IMR-90 (cell line): ENCODE measurements around the gene CHMP1A. TPM values are rescaled to one million over a fixed set of nuclear protein-coding genes. Genes with fewer than 3 reads are reported as not detected.
A peak's percentile ranks its signal among the peaks of the same experiment; 100 is the strongest.

ENCODE experiments used
- ATAC-seq: fragments of 200-7000 bp; cut with Tn5 transposase; 2 replicates; pipeline ENCODE4 v1.9.1; 2020; ENCODE audit warnings: low read depth, mild to moderate bottlenecking, moderate library complexity
- BruUV-seq: library from RNA; stranded (reverse); fragments of 400-500 nt; replicated peaks from 2 replicates; lab custom pipeline; 2021; lab: Mats Ljungman, UMichigan
- CTCF ChIA-PET: fragments of 300-600 bp; formaldehyde crosslinking; extraction: SDS; loops from one replicate; lab custom pipeline; 2021; ENCODE audit warnings: antibody characterized with exemption; lab: Yijun Ruan, JAX
- POLR2A ChIA-PET: fragments of 300-600 bp; sonication (Branson Sonifier 250); formaldehyde crosslinking; loops from one replicate; lab custom pipeline; 2022; ENCODE audit warnings: antibody characterized with exemption; ENCODE audit not compliant: unreplicated experiment; lab: Charles Lee
- DNase-seq: peaks from one replicate; pipeline ENCODE4 v3.0.0; 2013
- H2AFZ ChIP-seq: replicated peaks from 2 replicates; pipeline ENCODE3; 2013; ENCODE audit warnings: low read length, mild to moderate bottlenecking; ENCODE audit not compliant: poor library complexity
- H2AK5ac ChIP-seq: 2 replicates; pipeline ENCODE4 v1.6.1; 2013; ENCODE audit warnings: low read depth, low read length, inconsistent platforms
- H2AK9ac ChIP-seq: replicated peaks from 2 replicates; pipeline ENCODE3; 2013; ENCODE audit warnings: mild to moderate bottlenecking, low read depth, low read length, moderate library complexity; ENCODE audit not compliant: poor library complexity
- H2BK120ac ChIP-seq: 2 replicates; pipeline ENCODE4 v1.6.1; 2013; ENCODE audit warnings: low read depth, low read length, inconsistent platforms
- H2BK15ac ChIP-seq: 3 replicates; pipeline ENCODE4 v1.6.1; 2013; ENCODE audit warnings: low read depth, low read length, inconsistent platforms
- H2BK20ac ChIP-seq: 2 replicates; pipeline ENCODE4 v1.6.1; 2013; ENCODE audit warnings: low read depth, mild to moderate bottlenecking, inconsistent platforms, low read length, moderate library complexity
- H2BK5ac ChIP-seq: 2 replicates; pipeline ENCODE4 v1.6.1; 2013; ENCODE audit warnings: mild to moderate bottlenecking, low read depth, low read length, inconsistent platforms; ENCODE audit not compliant: poor library complexity, severe bottlenecking
- H3K14ac ChIP-seq: replicated peaks from 2 replicates; pipeline ENCODE4 v1.6.1; 2013; ENCODE audit warnings: low read depth, low read length, inconsistent platforms
- H3K18ac ChIP-seq: 2 replicates; pipeline ENCODE4 v1.6.1; 2013; ENCODE audit warnings: low read depth, low read length, control low read depth
- H3K23ac ChIP-seq: 2 replicates; pipeline ENCODE4 v1.6.1; 2013; ENCODE audit warnings: low read depth, low read length, inconsistent platforms
- H3K27ac ChIP-seq: 2 replicates; pipeline ENCODE4 v1.5.1; 2013; ENCODE audit warnings: mild to moderate bottlenecking, control low read depth, low read length; ENCODE audit not compliant: insufficient read depth
- H3K27me3 ChIP-seq: 2 replicates; pipeline ENCODE4 v1.6.1; 2013; ENCODE audit warnings: low read length; ENCODE audit not compliant: control insufficient read depth, insufficient read depth
- H3K36me3 ChIP-seq: 2 replicates; pipeline ENCODE4 v1.6.1; 2013; ENCODE audit warnings: low read length, mixed read lengths; ENCODE audit not compliant: control insufficient read depth, insufficient read depth
- H3K4ac ChIP-seq: 2 replicates; pipeline ENCODE4 v1.6.1; 2013; ENCODE audit warnings: low read depth, low read length, inconsistent platforms
- H3K4me1 ChIP-seq: 2 replicates; pipeline ENCODE4 v1.6.1; 2013; ENCODE audit warnings: low read length, mixed read lengths; ENCODE audit not compliant: control insufficient read depth, insufficient read depth
- H3K4me2 ChIP-seq: 2 replicates; pipeline ENCODE4 v1.6.1; 2013; ENCODE audit warnings: low read depth, mild to moderate bottlenecking, control low read depth, low read length, moderate library complexity
- H3K4me3 ChIP-seq: 2 replicates; pipeline ENCODE4 v1.5.1; 2013; ENCODE audit warnings: low read depth, mild to moderate bottlenecking, control low read depth, low read length, moderate library complexity; ENCODE audit not compliant: insufficient read depth
- H3K56ac ChIP-seq: 2 replicates; pipeline ENCODE4 v1.6.1; 2013; ENCODE audit warnings: low read length, inconsistent platforms; ENCODE audit not compliant: insufficient read depth; ENCODE audit errors: extremely low read depth
- H3K79me1 ChIP-seq, 2 experiments: 2 replicates each; pipeline ENCODE4 v1.6.1; 2013; ENCODE audit warnings: low read length in 2 of 2, inconsistent platforms in 1 of 2, low read depth in 1 of 2
- H3K9ac ChIP-seq: 2 replicates; pipeline ENCODE4 v1.6.1; 2013; ENCODE audit warnings: low read depth, low read length, control low read depth
- H3K9me1 ChIP-seq: 2 replicates; pipeline ENCODE4 v1.6.1; 2013; ENCODE audit warnings: low read length, inconsistent platforms; ENCODE audit not compliant: insufficient read depth
- H3K9me3 ChIP-seq: 2 replicates; pipeline ENCODE4 v1.6.1; 2013; ENCODE audit warnings: low read length; ENCODE audit not compliant: control insufficient read depth, insufficient read depth
- H4K20me1 ChIP-seq: 2 replicates; pipeline ENCODE4 v1.6.1; 2013; ENCODE audit warnings: low read length, inconsistent platforms; ENCODE audit not compliant: insufficient read depth
- H4K5ac ChIP-seq: 2 replicates; pipeline ENCODE4 v1.6.1; 2013; ENCODE audit warnings: mild to moderate bottlenecking, low read depth, low read length, control low read depth
- H4K8ac ChIP-seq, 2 experiments: 2 replicates each; pipeline ENCODE4 v1.6.1; 2013; ENCODE audit warnings: low read depth in 2 of 2, low read length in 2 of 2, control low read depth in 1 of 2, inconsistent platforms in 1 of 2
- H4K91ac ChIP-seq: 2 replicates; pipeline ENCODE4 v1.6.1; 2013; ENCODE audit warnings: low read depth, low read length, inconsistent platforms; ENCODE audit not compliant: insufficient read depth
- BHLHE40 ChIP-seq: fragments of 150-350 bp; IDR thresholded peaks from 2 replicates; pipeline ENCODE4 v1.6.1; 2016; ENCODE audit warnings: mild to moderate bottlenecking, low read depth, low read length
- CEBPB ChIP-seq: IDR thresholded peaks from 2 replicates; pipeline ENCODE4 v1.6.1; 2012; ENCODE audit warnings: low read depth, low read length, improper control_type of control experiment
- CHD1 ChIP-seq: IDR thresholded peaks from 2 replicates; pipeline ENCODE4 v1.6.1; 2012; ENCODE audit warnings: low read depth, low read length, improper control_type of control experiment
- FOS ChIP-seq: fragments of 150-350 bp; IDR thresholded peaks from 2 replicates; pipeline ENCODE4 v1.6.1; 2016; ENCODE audit warnings: low read depth, low read length
- MAFK ChIP-seq: IDR thresholded peaks from 2 replicates; pipeline ENCODE4 v1.6.1; 2012; ENCODE audit warnings: low read depth, low read length, improper control_type of control experiment
- MAZ ChIP-seq: IDR thresholded peaks from 2 replicates; pipeline ENCODE4 v1.6.1; 2012; ENCODE audit warnings: low read depth, mild to moderate bottlenecking, low read length, improper control_type of control experiment, moderate library complexity, borderline replicate concordance
- MXI1 ChIP-seq: IDR thresholded peaks from 2 replicates; pipeline ENCODE4 v1.6.1; 2012; ENCODE audit warnings: low read depth, mild to moderate bottlenecking, low read length, moderate library complexity, borderline replicate concordance
- NFE2L2 ChIP-seq: fragments of 150-350 bp; IDR thresholded peaks from 2 replicates; pipeline ENCODE4 v1.6.1; 2016; ENCODE audit warnings: low read depth, mild to moderate bottlenecking, low read length
- POLR2A ChIP-seq: IDR thresholded peaks from 2 replicates; pipeline ENCODE4 v1.6.1; 2012; ENCODE audit warnings: mild to moderate bottlenecking, low read depth, low read length
- RAD21 ChIP-seq: IDR thresholded peaks from 2 replicates; pipeline ENCODE4 v1.6.1; 2012; ENCODE audit warnings: low read length, improper control_type of control experiment
- RCOR1 ChIP-seq: IDR thresholded peaks from 2 replicates; pipeline ENCODE4 v1.6.1; 2012; ENCODE audit warnings: mild to moderate bottlenecking, low read length, improper control_type of control experiment; ENCODE audit not compliant: insufficient replicate concordance
- RFX5 ChIP-seq: IDR thresholded peaks from 2 replicates; pipeline ENCODE4 v1.8.0; 2012; ENCODE audit warnings: low read depth, mild to moderate bottlenecking, low read length, moderate library complexity
- SMC3 ChIP-seq: fragments of 150-350 bp; IDR thresholded peaks from 2 replicates; pipeline ENCODE4 v1.6.1; 2016; ENCODE audit warnings: low read depth, mild to moderate bottlenecking, antibody characterized with exemption, low read length, moderate library complexity
- WGBS, 2 experiments: methylation state at CpG; one replicate each; pipeline versions ENCODE4 v1.1.5 to v1.1.7; 2013; ENCODE audit warnings: missing lambda C conversion rate in 2 of 2; ENCODE audit not compliant: insufficient read length in 1 of 2; ENCODE audit errors: extremely low coverage in 2 of 2; 5-methylcytosine and 5-hydroxymethylcytosine counted together
- dilution Hi-C: fragments of 300-500 bp; cut with HindIII; formaldehyde crosslinking; loops from one replicate; pipeline ENCODE4 v1.14.3; 2018; ENCODE audit warnings: low sequenced_read_pairs; ENCODE audit not compliant: unreplicated experiment
- in situ Hi-C: fragments of 300-500 bp; cut with MboI; formaldehyde crosslinking; loops from 3 replicates; pipeline ENCODE4 v1.14.3; 2019; ENCODE audit warnings: low sequenced_read_pairs, inconsistent platforms, mixed read lengths
- intact Hi-C: fragments of 100-400 bp; cut with micrococcal nuclease; formaldehyde crosslinking; loops from 2 replicates; pipeline ENCODE4 v1.10.0; 2022
- polyA plus RNA-seq, 3 experiments: library from polyadenylated mRNA; depleted of rRNA; stranded (reverse); fragments of >200 nt; gene quantifications; 2 replicates each; pipeline ENCODE4 v1.2.3, GENCODE V29; 2012; ENCODE audit warnings: low replicate concordance in 1 of 3
- total RNA-seq: library from RNA; depleted of rRNA; stranded (reverse); fragments of >200 nt; gene quantifications from 2 replicates; pipeline ENCODE4 v1.2.3, GENCODE V29; 2012
- TF ChIP-seq, protein P1 (sequence below): conservative IDR thresholded peaks from 2 replicates; pipeline ENCODE4 v1.5.1; 2012; ENCODE audit warnings: mild to moderate bottlenecking, low read depth, low read length, improper control_type of control experiment
- TF ChIP-seq, protein P2 (sequence below): fragments of 150-350 bp; IDR thresholded peaks from 2 replicates; pipeline ENCODE4 v1.6.1; 2016; ENCODE audit warnings: low read depth, mild to moderate bottlenecking, low read length, moderate library complexity, borderline replicate concordance
- TF ChIP-seq, protein P3 (sequence below): fragments of 150-350 bp; IDR thresholded peaks from 2 replicates; pipeline ENCODE4 v1.6.1; 2017; ENCODE audit warnings: mild to moderate bottlenecking, antibody characterized with exemption, low read length, low read depth

The CHMP1A gene
- total and polyA plus RNA-seq, 2 of the 4 experiments (the other 2 are of a cell fraction), result 97.3 to 99.8 TPM

DNA sequence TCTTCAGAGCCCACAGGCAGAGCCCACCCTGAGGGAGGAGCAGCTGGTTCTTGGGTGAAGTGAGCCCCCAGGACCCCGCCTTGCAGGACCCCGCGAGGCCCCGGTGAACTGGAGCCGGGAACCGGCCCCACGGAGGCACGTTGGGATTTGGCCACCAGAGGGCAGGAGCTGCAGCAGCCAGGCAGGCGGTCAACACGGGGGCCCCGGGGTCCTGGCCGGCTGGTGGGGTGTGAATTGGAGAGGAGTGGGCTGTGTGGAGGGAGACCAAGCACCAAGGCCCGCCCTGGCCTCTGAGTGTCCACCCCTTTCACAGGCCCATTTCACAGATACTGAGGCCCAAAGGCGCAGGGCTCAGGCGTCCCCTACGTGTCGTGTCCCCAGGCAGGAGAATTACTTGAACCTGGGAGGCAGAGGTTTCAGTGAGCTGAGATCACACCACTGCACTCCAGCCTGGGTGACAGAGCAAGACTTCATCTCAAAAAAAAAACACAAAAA lies 41.9 kb downstream of the CHMP1A start:
- DNase-seq, result no peak
- H3K56ac ChIP-seq, result no peak overlapping the region
- H2AK9ac ChIP-seq, result no peak overlapping the region
- BruUV-seq, result no TSS peak
- no peak overlapping the region for H2AK5ac ChIP-seq
- peak; percentile 41; the same call in 1 of the 2 replicates for ATAC-seq
- in situ Hi-C loops, result no loop called here
- H3K79me1 ChIP-seq, result no peaks in the 10 kb centered on the region
- no peak overlapping the region for H4K8ac ChIP-seq
- no peak overlapping the region for H3K4me3 ChIP-seq
- 80% methylated on average over 6 of the region's 17 CpGs; no CpG with 5 or more reads in 1 of the 2 experiments for WGBS, 2 experiments
- peaks cover 5% of the 10 kb centered on the region; the same call in 1 of the 2 replicates for H3K27me3 ChIP-seq
- intact Hi-C loops, result no loop called here
- TF ChIP-seq, protein P1, sequence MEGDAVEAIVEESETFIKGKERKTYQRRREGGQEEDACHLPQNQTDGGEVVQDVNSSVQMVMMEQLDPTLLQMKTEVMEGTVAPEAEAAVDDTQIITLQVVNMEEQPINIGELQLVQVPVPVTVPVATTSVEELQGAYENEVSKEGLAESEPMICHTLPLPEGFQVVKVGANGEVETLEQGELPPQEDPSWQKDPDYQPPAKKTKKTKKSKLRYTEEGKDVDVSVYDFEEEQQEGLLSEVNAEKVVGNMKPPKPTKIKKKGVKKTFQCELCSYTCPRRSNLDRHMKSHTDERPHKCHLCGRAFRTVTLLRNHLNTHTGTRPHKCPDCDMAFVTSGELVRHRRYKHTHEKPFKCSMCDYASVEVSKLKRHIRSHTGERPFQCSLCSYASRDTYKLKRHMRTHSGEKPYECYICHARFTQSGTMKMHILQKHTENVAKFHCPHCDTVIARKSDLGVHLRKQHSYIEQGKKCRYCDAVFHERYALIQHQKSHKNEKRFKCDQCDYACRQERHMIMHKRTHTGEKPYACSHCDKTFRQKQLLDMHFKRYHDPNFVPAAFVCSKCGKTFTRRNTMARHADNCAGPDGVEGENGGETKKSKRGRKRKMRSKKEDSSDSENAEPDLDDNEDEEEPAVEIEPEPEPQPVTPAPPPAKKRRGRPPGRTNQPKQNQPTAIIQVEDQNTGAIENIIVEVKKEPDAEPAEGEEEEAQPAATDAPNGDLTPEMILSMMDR, result peak; percentile 51
- TF ChIP-seq RAD21, result peak; percentile 22; the same call in 1 of the 2 replicates
- TF ChIP-seq, protein P2, sequence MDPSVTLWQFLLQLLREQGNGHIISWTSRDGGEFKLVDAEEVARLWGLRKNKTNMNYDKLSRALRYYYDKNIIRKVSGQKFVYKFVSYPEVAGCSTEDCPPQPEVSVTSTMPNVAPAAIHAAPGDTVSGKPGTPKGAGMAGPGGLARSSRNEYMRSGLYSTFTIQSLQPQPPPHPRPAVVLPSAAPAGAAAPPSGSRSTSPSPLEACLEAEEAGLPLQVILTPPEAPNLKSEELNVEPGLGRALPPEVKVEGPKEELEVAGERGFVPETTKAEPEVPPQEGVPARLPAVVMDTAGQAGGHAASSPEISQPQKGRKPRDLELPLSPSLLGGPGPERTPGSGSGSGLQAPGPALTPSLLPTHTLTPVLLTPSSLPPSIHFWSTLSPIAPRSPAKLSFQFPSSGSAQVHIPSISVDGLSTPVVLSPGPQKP, result no peak
- TF ChIP-seq MXI1, result no peak
- no peak for TF ChIP-seq POLR2A
- no peak for TF ChIP-seq MAZ
- TF ChIP-seq FOS, result no peak
- TF ChIP-seq RFX5, result no peak
- TF ChIP-seq, protein P3, sequence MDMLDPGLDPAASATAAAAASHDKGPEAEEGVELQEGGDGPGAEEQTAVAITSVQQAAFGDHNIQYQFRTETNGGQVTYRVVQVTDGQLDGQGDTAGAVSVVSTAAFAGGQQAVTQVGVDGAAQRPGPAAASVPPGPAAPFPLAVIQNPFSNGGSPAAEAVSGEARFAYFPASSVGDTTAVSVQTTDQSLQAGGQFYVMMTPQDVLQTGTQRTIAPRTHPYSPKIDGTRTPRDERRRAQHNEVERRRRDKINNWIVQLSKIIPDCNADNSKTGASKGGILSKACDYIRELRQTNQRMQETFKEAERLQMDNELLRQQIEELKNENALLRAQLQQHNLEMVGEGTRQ, result no peak
- TF ChIP-seq BHLHE40, result no peak
- TF ChIP-seq NFE2L2, result no peak
- no peak for TF ChIP-seq RCOR1
- peak; percentile 35 for TF ChIP-seq SMC3
- no peak for TF ChIP-seq MAFK
- no peak for TF ChIP-seq CEBPB
- no peak for TF ChIP-seq CHD1
- no peak overlapping the region for H3K9ac ChIP-seq
- CTCF ChIA-PET, result interaction anchor here (0.7 to 0.8 kb wide), 2 partner anchors 18 to 20 kb away, joined by 3 read pairs; no protein-coding TSS in a partner anchor
- H3K23ac ChIP-seq, result no peak overlapping the region
- no peak overlapping the region for H2BK5ac ChIP-seq
- H2BK15ac ChIP-seq, result no peak overlapping the region
- no peak overlapping the region for H4K91ac ChIP-seq
- H2BK120ac ChIP-seq, result no peak overlapping the region
- no peak overlapping the region for H3K18ac ChIP-seq
- peaks cover 2% of the 10 kb centered on the region; the same call in 1 of the 2 replicates for H3K4me1 ChIP-seq
- H3K4ac ChIP-seq, result no peak overlapping the region
- no peak overlapping the region for H3K4me2 ChIP-seq
- H3K36me3 ChIP-seq, result no peaks in the 10 kb centered on the region
- H4K20me1 ChIP-seq, result no peaks in the 10 kb centered on the region
- dilution Hi-C loops, result no loop called here
- H3K9me1 ChIP-seq, result no peaks in the 10 kb centered on the region
- no peak overlapping the region for H2BK20ac ChIP-seq
- no peak overlapping the region for H3K27ac ChIP-seq
- H3K9me3 ChIP-seq, result no peaks in the 10 kb centered on the region
- no peak overlapping the region for H4K5ac ChIP-seq
- POLR2A ChIA-PET, result no interaction called here
- H3K14ac ChIP-seq, result no peak overlapping the region
- H2AFZ ChIP-seq, result peak overlapping the region; percentile 21
